ENCODE measurements around the gene TIMM10B.
"Not testable (repeated sequence)": the region's sequence is repeated elsewhere in the genome, so short reads cannot be mapped to it uniquely, and the experiment has no call there.

Gene TIMM10B

GRCh38 chr11:6520265-6520664 is 39.0 kb downstream of the TIMM10B start:
- no peak for DNase-seq

DNA sequence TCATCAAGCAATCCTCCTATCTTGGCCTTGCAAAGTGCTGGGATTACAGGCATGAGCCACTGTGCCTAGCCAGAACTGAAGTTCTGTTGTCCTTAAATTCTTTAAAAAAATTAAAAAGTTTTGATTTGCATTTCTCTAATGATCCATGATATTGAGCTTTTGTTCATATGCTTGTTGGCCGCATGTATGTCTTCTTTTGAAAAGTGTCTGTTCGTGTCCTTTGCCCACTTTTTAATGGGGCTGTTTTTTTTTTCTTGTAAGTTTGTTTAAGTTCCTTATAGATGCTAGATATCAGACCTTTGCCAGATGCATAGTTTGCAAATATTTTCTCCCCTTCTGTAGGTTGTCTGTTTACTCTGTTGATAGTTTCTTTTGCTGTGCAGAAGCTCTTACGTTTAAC is 40.6 kb downstream of the TIMM10B start:
- not testable (repeated sequence) for DNase-seq

GRCh38 chr11:6523253-6523652 is 42.0 kb downstream of the TIMM10B start:
- no peak for DNase-seq

DNA sequence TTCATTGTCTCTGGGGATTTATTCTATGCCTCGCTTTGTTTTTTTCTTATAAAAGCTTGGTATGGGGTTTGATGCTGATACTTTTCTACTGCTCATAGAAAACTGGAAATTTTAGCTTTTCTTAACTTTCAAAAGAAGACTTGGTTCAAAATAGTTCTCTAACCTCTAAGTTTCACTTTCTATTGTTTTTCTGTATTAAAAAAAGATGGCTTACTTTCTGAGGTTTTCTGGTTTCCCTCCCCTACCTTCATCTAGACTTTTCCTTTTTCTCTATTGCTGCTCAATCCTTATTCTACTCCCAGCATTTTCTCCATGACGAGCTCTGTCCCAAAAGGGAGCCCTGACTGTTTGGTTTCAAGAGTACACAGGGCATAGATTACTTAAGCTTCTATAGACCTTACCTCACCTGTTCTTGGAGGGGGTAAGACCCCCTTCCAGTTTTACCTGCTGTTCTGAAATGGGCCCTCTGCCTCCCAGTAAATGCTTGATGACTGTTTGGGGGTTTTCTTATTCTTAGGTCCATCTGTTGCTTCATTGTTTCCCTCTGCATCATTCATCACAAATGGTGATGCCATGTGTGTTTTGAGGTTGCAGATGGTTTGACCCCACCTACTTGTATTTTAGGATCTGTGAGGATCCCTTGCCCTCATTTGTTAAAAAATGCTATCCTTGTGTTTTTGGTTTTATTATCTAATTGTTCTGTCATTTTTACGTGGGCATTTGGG is 45.3 kb downstream of the TIMM10B start:
- no peak for DNase-seq

- no peak for DNase-seq
Measured at GRCh38 chr11:6529266-6529665, 48.0 kb downstream of the TIMM10B start.

- DNase-seq, result no peak
Measured at GRCh38 chr11:6530848-6531247, 49.5 kb downstream of the TIMM10B start.

DNA sequence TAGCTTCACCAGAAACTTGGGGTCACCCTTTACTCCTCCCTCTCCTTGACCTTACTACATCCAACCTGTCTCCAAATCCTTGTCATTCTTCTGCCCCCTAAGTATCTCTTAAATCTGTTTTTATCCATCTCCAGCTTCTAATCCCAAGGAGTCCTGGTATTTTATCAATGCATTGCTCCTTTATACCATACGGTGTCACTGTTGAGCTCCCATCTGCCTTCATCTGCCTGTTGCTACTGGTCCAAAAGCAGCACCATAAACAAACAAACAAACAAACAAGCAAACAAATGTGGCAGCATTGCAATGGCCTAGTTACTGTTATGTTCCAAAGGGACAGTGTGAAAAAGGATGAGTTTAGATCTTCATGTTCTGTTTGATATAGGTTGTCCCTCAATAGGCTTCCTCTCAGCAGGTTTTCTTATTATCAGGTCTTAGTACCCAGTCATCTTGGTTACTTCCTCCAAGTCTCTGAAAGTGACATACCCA is 50.0 kb downstream of the TIMM10B start:
- no peak for DNase-seq

All from activated CD4-positive, CD25-positive, alpha-beta regulatory T cell treated with anti-CD3 and anti-CD28 coated beads, Interleukin-2, amount 50 U/mL, for 72 hours (primary cell).